SK-N-SH treated with all-trans-retinoic acid at 6 μM for 48 hours (cell line): ENCODE data around the gene SLX4IP.

Experiments used
- ARNTL ChIP-seq: fragments of 450-650 bp; formaldehyde crosslinking; IDR thresholded peaks from 2 replicates; pipeline ENCODE4 v1.5.0; 2020; ENCODE audit warnings: low read depth, mild to moderate bottlenecking, moderate library complexity, borderline replicate concordance
- ESRRG ChIP-seq: fragments of 250-450 bp; sonication (Bioruptor Pico); IDR thresholded peaks from 2 replicates; pipeline ENCODE4 v1.6.1; 2021; ENCODE audit warnings: mild to moderate bottlenecking
- GLIS3 ChIP-seq: fragments of 250-450 bp; sonication (Bioruptor Pico); IDR thresholded peaks from 2 replicates; pipeline ENCODE4 v1.5.0; 2020; ENCODE audit warnings: mild to moderate bottlenecking, moderate library complexity
- ISL1 ChIP-seq: fragments of 250-450 bp; sonication (Bioruptor Pico); IDR thresholded peaks from 2 replicates; pipeline ENCODE4 v2.1.2; 2022; ENCODE audit warnings: mild to moderate bottlenecking, moderate library complexity
- RARB ChIP-seq: fragments of 250-450 bp; sonication (Bioruptor Pico); IDR thresholded peaks from 2 replicates; pipeline ENCODE4 v1.8.0; 2021; ENCODE audit warnings: mild to moderate bottlenecking, moderate library complexity
- TCF4 ChIP-seq: fragments of 250-450 bp; sonication (Bioruptor Pico); IDR thresholded peaks from 2 replicates; pipeline ENCODE4 v1.8.0; 2021; ENCODE audit warnings: mild to moderate bottlenecking, moderate library complexity, borderline replicate concordance
- ZNF565 ChIP-seq: fragments of 450-650 bp; formaldehyde crosslinking; conservative IDR thresholded peaks from 2 replicates; pipeline ENCODE4 v1.5.0; 2020; ENCODE audit warnings: low read depth, mild to moderate bottlenecking, moderate library complexity
- ZNF70 ChIP-seq: fragments of 450-650 bp; formaldehyde crosslinking; IDR thresholded peaks from 2 replicates; pipeline ENCODE4 v1.5.0; 2020; ENCODE audit warnings: mild to moderate bottlenecking, moderate library complexity
- TF ChIP-seq, protein P1 (sequence below): fragments of 250-450 bp; sonication (Bioruptor Pico); IDR thresholded peaks from 2 replicates; pipeline ENCODE4 v1.5.1; 2020; ENCODE audit warnings: low read depth, mild to moderate bottlenecking, moderate library complexity
- TF ChIP-seq, protein P2 (sequence below): fragments of 250-450 bp; sonication (Bioruptor Pico); IDR thresholded peaks from 2 replicates; pipeline ENCODE4 v1.5.0; 2020; ENCODE audit warnings: mild to moderate bottlenecking, moderate library complexity
- TF ChIP-seq, protein P3 (sequence below): fragments of 250-450 bp; sonication (Bioruptor Pico); IDR thresholded peaks from 2 replicates; pipeline ENCODE4 v1.8.0; 2020; ENCODE audit warnings: mild to moderate bottlenecking, moderate library complexity, borderline replicate concordance
- TF ChIP-seq, protein P4 (sequence below): fragments of 250-450 bp; sonication (Bioruptor Pico); IDR thresholded peaks from 2 replicates; pipeline ENCODE4 v1.8.0; 2021; ENCODE audit warnings: low read depth, mild to moderate bottlenecking, moderate library complexity, borderline replicate concordance
- TF ChIP-seq, protein P5 (sequence below): fragments of 250-450 bp; sonication (Bioruptor Pico); IDR thresholded peaks from 2 replicates; pipeline ENCODE4 v1.5.1; 2021; ENCODE audit warnings: mild to moderate bottlenecking, moderate library complexity

DNA sequence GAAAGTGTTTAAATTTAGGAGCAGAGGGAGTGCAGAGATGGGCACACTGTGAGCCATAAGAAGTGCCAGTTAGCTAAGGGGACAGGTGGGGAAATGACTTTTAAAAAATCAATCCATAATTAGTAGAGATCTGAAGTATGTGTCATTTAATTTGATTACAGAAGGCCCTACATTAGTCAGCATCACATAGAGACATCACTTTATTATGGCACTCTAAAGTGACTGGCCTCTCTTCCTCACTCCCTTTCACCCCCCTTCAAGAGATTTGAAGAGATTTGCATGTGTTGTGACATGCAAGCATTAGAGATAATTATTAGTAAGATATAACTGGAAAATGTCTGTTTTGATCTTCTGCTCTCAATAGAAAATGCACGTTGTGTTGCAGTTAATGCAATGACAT lies 86.7 kb downstream of the SLX4IP start:
- no peak; the same call in 1 of the 2 replicates for TF ChIP-seq ISL1
- no peak for TF ChIP-seq ZNF565 (CRISPR knock-in tag)
- TF ChIP-seq, protein P1, sequence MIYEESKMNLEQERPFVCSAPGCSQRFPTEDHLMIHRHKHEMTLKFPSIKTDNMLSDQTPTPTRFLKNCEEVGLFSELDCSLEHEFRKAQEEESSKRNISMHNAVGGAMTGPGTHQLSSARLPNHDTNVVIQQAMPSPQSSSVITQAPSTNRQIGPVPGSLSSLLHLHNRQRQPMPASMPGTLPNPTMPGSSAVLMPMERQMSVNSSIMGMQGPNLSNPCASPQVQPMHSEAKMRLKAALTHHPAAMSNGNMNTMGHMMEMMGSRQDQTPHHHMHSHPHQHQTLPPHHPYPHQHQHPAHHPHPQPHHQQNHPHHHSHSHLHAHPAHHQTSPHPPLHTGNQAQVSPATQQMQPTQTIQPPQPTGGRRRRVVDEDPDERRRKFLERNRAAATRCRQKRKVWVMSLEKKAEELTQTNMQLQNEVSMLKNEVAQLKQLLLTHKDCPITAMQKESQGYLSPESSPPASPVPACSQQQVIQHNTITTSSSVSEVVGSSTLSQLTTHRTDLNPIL (CRISPR knock-in tag), result no peak
- TF ChIP-seq, protein P2, sequence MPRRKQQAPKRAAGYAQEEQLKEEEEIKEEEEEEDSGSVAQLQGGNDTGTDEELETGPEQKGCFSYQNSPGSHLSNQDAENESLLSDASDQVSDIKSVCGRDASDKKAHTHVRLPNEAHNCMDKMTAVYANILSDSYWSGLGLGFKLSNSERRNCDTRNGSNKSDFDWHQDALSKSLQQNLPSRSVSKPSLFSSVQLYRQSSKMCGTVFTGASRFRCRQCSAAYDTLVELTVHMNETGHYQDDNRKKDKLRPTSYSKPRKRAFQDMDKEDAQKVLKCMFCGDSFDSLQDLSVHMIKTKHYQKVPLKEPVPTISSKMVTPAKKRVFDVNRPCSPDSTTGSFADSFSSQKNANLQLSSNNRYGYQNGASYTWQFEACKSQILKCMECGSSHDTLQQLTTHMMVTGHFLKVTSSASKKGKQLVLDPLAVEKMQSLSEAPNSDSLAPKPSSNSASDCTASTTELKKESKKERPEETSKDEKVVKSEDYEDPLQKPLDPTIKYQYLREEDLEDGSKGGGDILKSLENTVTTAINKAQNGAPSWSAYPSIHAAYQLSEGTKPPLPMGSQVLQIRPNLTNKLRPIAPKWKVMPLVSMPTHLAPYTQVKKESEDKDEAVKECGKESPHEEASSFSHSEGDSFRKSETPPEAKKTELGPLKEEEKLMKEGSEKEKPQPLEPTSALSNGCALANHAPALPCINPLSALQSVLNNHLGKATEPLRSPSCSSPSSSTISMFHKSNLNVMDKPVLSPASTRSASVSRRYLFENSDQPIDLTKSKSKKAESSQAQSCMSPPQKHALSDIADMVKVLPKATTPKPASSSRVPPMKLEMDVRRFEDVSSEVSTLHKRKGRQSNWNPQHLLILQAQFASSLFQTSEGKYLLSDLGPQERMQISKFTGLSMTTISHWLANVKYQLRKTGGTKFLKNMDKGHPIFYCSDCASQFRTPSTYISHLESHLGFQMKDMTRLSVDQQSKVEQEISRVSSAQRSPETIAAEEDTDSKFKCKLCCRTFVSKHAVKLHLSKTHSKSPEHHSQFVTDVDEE (CRISPR knock-in tag), result no peak
- TF ChIP-seq RARB (CRISPR knock-in tag), result no peak
- TF ChIP-seq, protein P3, sequence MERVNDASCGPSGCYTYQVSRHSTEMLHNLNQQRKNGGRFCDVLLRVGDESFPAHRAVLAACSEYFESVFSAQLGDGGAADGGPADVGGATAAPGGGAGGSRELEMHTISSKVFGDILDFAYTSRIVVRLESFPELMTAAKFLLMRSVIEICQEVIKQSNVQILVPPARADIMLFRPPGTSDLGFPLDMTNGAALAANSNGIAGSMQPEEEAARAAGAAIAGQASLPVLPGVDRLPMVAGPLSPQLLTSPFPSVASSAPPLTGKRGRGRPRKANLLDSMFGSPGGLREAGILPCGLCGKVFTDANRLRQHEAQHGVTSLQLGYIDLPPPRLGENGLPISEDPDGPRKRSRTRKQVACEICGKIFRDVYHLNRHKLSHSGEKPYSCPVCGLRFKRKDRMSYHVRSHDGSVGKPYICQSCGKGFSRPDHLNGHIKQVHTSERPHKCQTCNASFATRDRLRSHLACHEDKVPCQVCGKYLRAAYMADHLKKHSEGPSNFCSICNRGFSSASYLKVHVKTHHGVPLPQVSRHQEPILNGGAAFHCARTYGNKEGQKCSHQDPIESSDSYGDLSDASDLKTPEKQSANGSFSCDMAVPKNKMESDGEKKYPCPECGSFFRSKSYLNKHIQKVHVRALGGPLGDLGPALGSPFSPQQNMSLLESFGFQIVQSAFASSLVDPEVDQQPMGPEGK (CRISPR knock-in tag), result no peak
- TF ChIP-seq TCF4 (CRISPR knock-in tag), result no peak
- no peak for TF ChIP-seq GLIS3 (CRISPR knock-in tag)
- TF ChIP-seq, protein P4, sequence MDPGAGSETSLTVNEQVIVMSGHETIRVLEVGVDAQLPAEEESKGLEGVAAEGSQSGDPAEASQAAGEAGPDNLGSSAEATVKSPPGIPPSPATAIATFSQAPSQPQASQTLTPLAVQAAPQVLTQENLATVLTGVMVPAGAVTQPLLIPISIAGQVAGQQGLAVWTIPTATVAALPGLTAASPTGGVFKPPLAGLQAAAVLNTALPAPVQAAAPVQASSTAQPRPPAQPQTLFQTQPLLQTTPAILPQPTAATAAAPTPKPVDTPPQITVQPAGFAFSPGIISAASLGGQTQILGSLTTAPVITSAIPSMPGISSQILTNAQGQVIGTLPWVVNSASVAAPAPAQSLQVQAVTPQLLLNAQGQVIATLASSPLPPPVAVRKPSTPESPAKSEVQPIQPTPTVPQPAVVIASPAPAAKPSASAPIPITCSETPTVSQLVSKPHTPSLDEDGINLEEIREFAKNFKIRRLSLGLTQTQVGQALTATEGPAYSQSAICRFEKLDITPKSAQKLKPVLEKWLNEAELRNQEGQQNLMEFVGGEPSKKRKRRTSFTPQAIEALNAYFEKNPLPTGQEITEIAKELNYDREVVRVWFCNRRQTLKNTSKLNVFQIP (CRISPR knock-in tag), result no peak
- no peak for TF ChIP-seq ESRRG (CRISPR knock-in tag)
- TF ChIP-seq, protein P5, sequence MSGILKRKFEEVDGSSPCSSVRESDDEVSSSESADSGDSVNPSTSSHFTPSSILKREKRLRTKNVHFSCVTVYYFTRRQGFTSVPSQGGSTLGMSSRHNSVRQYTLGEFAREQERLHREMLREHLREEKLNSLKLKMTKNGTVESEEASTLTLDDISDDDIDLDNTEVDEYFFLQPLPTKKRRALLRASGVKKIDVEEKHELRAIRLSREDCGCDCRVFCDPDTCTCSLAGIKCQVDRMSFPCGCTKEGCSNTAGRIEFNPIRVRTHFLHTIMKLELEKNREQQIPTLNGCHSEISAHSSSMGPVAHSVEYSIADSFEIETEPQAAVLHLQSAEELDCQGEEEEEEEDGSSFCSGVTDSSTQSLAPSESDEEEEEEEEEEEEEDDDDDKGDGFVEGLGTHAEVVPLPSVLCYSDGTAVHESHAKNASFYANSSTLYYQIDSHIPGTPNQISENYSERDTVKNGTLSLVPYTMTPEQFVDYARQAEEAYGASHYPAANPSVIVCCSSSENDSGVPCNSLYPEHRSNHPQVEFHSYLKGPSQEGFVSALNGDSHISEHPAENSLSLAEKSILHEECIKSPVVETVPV, result no peak
- TF ChIP-seq ARNTL (CRISPR knock-in tag), result no peak
- no peak for TF ChIP-seq ZNF70 (CRISPR knock-in tag)
